ENCODE measurements around the gene CREG2.

Gene CREG2

DNA sequence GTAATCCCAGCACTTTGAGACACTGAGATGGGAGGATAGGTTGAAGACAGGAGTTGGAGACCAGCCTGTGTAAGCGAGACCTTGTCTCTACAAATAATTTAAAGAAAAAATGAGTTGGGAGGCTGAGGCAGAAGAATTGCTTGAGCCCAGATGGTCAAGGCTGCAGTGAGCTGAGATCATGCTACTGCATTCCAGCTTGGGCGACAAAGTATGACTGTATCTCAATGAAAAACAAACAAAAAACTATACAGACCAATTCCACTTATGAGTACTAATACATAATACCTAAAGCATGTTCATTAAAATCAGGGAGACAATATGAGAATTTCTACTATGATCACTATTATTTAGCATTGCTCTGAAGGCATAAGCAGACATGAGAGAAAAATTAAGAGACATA is 91.4 kb downstream of the CREG2 start:
- H3K4me3 ChIP-seq (ENCODE audit: low read depth, low read length), result no peak overlapping the region
- TF ChIP-seq, protein P1, sequence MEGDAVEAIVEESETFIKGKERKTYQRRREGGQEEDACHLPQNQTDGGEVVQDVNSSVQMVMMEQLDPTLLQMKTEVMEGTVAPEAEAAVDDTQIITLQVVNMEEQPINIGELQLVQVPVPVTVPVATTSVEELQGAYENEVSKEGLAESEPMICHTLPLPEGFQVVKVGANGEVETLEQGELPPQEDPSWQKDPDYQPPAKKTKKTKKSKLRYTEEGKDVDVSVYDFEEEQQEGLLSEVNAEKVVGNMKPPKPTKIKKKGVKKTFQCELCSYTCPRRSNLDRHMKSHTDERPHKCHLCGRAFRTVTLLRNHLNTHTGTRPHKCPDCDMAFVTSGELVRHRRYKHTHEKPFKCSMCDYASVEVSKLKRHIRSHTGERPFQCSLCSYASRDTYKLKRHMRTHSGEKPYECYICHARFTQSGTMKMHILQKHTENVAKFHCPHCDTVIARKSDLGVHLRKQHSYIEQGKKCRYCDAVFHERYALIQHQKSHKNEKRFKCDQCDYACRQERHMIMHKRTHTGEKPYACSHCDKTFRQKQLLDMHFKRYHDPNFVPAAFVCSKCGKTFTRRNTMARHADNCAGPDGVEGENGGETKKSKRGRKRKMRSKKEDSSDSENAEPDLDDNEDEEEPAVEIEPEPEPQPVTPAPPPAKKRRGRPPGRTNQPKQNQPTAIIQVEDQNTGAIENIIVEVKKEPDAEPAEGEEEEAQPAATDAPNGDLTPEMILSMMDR (IDR thresholded peaks at IDR 0.05; ENCODE audit: borderline replicate concordance, insufficient read depth, low read depth, low read length), result no peak
